Measurements from ENCODE around the gene PRR23E. TPM values are rescaled to one million over a fixed set of nuclear protein-coding genes. Genes with fewer than 3 reads are reported as not detected.

Gene PRR23E
- total and polyA plus RNA-seq, 10 of the 15 experiments (the other 5 are each of a cell fraction or from before 2014, with no cell fraction given) = not detected

DNA sequence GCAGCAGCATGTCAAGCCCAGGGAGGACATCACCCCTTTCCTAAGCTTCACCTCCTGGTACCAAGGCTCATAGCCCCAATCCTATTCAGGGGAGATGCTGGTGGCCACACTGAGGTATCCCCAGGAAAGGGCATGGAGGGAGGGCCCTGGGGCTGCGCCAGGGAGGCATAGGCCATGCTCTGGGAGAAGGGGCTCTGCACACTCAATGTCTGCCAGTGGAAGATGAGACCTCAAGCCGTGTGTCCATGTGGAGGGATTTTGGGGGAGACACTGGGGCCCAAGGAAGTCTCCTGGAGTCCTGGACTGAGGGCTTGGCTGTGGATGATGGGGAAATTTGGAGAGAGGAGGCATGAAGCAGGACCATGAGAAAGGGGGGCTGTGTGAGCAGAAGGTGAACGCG, 21.2 kb upstream of the PRR23E start:
- SMC1A ChIA-PET (ENCODE audit: uncharacterized antibody, unreplicated experiment) = interaction anchor here (0.6 kb wide), 1 partner anchor 27 kb away, joined by 3 read pairs; no protein-coding TSS in a partner anchor
- Histone ChIP-seq H3K27ac (ENCODE audit: control insufficient read depth, insufficient read depth) (no peak overlapping the region), H3K36me3 (ENCODE audit: control insufficient read depth in 2 of 2, insufficient read depth in 2 of 2, low read length in 1 of 2) (no peaks in the 10 kb centered on the region), H2AFZ (ENCODE audit: control insufficient read depth, low read depth, low read length) (no peak overlapping the region), H3K4me2 (ENCODE audit: control insufficient read depth, insufficient read depth) (no peak overlapping the region), H3K79me2 (ENCODE audit: control insufficient read depth, insufficient read depth, low read length) (no peaks in the 10 kb centered on the region), H4K20me1 (ENCODE audit: control insufficient read depth, insufficient read depth) (no peaks in the 10 kb centered on the region), H3K4me3 (no peak overlapping the region), H3K4me1 (ENCODE audit: control insufficient read depth, insufficient read depth, low read length) (no peaks in the 10 kb centered on the region), H3K9ac (ENCODE audit: control insufficient read depth, insufficient read depth, low read length) (no peak overlapping the region), H3K9me3 (replicated peaks; ENCODE audit: control insufficient read depth, insufficient read depth, low read length) (no peaks in the 10 kb centered on the region; the same call in 2 of the 3 replicates), H3K27me3 (replicated peaks in 1 of 2; ENCODE audit: control insufficient read depth in 2 of 2, insufficient read depth in 2 of 2, low read length in 1 of 2) (peaks cover 0 to 5% of the 10 kb centered on the region in 2 experiments; a peak in 3 of 4 replicates)
- intact Hi-C loops (cut with micrococcal nuclease; ENCODE audit: unreplicated experiment) = no loop called here
- RAD21 ChIA-PET (ENCODE audit: unreplicated experiment) = no interaction called here
- FAIRE-seq = no peak
- DNase-seq (ENCODE audit: low read depth, low spot score) = no peak
- BruUV-seq (replicated peaks) = no TSS peak
- in situ Hi-C loops (cut with MboI) = no loop called here
- POLR2A ChIA-PET = no interaction called here
- WGBS (ENCODE audit: insufficient coverage, insufficient replicate concordance, low lambda C conversion rate, missing lambda C conversion rate) = 0% methylated on average over 2 of the region's 4 CpGs
- no peak for ATAC-seq
- CTCF ChIA-PET = no interaction called here
- TF ChIP-seq, protein P1, sequence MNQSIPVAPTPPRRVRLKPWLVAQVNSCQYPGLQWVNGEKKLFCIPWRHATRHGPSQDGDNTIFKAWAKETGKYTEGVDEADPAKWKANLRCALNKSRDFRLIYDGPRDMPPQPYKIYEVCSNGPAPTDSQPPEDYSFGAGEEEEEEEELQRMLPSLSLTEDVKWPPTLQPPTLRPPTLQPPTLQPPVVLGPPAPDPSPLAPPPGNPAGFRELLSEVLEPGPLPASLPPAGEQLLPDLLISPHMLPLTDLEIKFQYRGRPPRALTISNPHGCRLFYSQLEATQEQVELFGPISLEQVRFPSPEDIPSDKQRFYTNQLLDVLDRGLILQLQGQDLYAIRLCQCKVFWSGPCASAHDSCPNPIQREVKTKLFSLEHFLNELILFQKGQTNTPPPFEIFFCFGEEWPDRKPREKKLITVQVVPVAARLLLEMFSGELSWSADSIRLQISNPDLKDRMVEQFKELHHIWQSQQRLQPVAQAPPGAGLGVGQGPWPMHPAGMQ (IDR thresholded peaks at IDR 0.05; ENCODE audit: borderline replicate concordance) = no peak
- TF ChIP-seq ZNF384 (IDR thresholded peaks at IDR 0.05; ENCODE audit: borderline replicate concordance, low read depth, low read length) (no peak), RFX5 (IDR thresholded peaks at IDR 0.05; ENCODE audit: low read depth, low read length) (no peak), TBL1XR1 (IDR thresholded peaks at IDR 0.05; ENCODE audit: low read depth, low read length) (no peak), EP300 (IDR thresholded peaks at IDR 0.05; ENCODE audit: borderline replicate concordance in 1 of 2, control insufficient read depth in 1 of 2, low read depth in 2 of 2, low read length in 2 of 2) (no peak), TAF1 (IDR thresholded peaks at IDR 0.05; ENCODE audit: borderline replicate concordance, low read depth, low read length) (no peak), KLF5 (IDR thresholded peaks at IDR 0.05; ENCODE audit: partially characterized antibody) (no peak), CEBPB (IDR thresholded peaks at IDR 0.05; ENCODE audit: borderline replicate concordance in 1 of 2, low read depth in 2 of 2, low read length in 2 of 2) (no peak), DPF2 (IDR thresholded peaks at IDR 0.05) (no peak), ETV6 (conservative IDR thresholded peaks at IDR 0.05 in 1 of 2, IDR thresholded peaks at IDR 0.05 in 1 of 2; ENCODE audit: borderline replicate concordance in 1 of 2, low read depth in 1 of 2) (no peak), TCF12 (IDR thresholded peaks at IDR 0.05; ENCODE audit: low read depth, low read length) (no peak), POLR2AphosphoS5 (IDR thresholded peaks at IDR 0.05; ENCODE audit: low read length) (no peak), ELK1 (IDR thresholded peaks at IDR 0.05; ENCODE audit: low read depth, low read length) (no peak), FOXM1 (IDR thresholded peaks at IDR 0.05; ENCODE audit: low read depth, low read length) (no peak), CREB1 (IDR thresholded peaks at IDR 0.05; ENCODE audit: low read depth) (no peak)
- TF ChIP-seq, protein P2, sequence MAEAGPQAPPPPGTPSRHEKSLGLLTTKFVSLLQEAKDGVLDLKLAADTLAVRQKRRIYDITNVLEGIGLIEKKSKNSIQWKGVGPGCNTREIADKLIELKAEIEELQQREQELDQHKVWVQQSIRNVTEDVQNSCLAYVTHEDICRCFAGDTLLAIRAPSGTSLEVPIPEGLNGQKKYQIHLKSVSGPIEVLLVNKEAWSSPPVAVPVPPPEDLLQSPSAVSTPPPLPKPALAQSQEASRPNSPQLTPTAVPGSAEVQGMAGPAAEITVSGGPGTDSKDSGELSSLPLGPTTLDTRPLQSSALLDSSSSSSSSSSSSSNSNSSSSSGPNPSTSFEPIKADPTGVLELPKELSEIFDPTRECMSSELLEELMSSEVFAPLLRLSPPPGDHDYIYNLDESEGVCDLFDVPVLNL (IDR thresholded peaks at IDR 0.05; ENCODE audit: low read depth, low read length) = no peak
- TF ChIP-seq, protein P3, sequence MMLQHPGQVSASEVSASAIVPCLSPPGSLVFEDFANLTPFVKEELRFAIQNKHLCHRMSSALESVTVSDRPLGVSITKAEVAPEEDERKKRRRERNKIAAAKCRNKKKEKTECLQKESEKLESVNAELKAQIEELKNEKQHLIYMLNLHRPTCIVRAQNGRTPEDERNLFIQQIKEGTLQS (IDR thresholded peaks at IDR 0.05; ENCODE audit: borderline replicate concordance, extremely low read depth, low read depth, low read length) = no peak
- TF ChIP-seq, protein P4, sequence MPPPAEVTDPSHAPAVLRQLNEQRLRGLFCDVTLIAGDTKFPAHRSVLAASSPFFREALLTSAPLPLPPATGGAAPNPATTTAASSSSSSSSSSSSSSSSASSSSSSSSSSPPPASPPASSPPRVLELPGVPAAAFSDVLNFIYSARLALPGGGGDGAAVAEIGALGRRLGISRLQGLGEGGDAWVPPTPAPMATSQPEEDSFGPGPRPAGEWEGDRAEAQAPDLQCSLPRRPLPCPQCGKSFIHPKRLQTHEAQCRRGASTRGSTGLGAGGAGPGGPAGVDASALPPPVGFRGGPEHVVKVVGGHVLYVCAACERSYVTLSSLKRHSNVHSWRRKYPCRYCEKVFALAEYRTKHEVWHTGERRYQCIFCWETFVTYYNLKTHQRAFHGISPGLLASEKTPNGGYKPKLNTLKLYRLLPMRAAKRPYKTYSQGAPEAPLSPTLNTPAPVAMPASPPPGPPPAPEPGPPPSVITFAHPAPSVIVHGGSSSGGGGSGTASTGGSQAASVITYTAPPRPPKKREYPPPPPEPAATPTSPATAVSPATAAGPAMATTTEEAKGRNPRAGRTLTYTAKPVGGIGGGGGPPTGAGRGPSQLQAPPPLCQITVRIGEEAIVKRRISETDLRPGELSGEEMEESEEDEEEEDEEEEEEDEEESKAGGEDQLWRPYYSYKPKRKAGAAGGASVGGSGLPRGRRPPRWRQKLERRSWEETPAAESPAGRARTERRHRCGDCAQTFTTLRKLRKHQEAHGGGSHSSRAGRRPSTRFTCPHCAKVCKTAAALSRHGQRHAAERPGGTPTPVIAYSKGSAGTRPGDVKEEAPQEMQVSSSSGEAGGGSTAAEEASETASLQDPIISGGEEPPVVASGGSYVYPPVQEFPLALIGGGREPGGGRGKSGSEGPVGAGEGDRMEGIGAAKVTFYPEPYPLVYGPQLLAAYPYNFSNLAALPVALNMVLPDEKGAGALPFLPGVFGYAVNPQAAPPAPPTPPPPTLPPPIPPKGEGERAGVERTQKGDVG (CRISPR knock-in tag; IDR thresholded peaks at IDR 0.05) = no peak
